Fibroblast of mammary gland (primary cell): ENCODE results near the gene ACAA2.
"Not testable (repeated sequence)": the region's sequence is repeated elsewhere in the genome, so short reads cannot be mapped to it uniquely, and the experiment has no call there.

ENCODE experiments used
- DNase-seq: peaks from one replicate; pipeline ENCODE4 v3.0.0-alpha.2; 2010; ENCODE audit warnings: low read depth
- H3K4me3 ChIP-seq: 2 replicates; pipeline ENCODE4 v1.5.1; 2011; ENCODE audit warnings: low read depth, mild to moderate bottlenecking, low read length, moderate library complexity; ENCODE audit not compliant: control insufficient read depth
- CTCF ChIP-seq: conservative IDR thresholded peaks from 2 replicates; pipeline ENCODE4 v1.5.1; 2011; ENCODE audit warnings: low read depth, low read length, inconsistent platforms; ENCODE audit not compliant: control insufficient read depth, insufficient read depth

Gene ACAA2

DNA sequence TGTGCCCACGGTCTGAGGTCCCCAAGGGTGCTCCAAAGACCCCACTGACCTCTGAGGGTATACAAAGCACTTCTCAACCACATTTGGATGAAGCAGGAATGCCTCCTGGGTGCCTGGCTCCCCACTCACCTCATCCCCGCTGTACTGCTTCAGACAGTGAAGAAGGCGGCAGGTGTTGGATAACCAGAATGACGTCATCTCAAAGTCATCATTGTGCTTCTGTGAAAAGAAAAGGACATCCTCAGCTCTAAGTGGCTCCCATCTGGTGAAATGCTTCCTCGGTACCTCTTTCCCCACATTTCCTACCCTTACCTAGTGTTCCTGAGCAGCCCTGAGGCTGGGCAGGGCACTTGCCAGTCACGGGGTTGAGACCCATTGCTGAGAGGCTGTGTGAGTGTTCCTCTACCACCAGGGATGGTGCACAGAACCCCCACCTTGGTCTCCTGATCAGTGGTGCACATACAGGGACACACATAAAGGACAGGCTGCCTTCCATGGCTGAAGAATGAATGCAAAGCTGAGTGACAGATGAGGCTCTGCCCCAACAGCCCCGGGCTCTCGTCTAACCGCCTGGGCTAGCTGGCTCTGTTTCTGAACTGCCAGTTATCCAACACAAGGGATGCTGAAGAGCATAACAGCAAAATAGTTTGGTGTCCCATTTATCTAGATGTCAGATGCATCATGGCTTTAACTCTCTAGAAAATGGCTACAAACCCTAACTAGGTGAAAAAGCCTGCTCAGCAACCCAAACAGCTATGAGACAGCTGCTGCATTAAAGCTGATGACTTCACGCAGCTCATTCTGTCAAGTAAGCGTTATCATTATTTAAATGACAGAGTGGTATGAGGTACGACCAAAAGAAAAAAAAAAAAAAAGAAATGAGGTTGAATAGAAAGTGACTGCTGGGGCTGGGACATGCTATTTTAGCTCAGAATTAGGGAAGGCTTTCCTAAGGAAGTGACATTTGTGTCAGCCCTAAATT lies 28.2 kb upstream of the ACAA2 start:
- no peak overlapping the region for H3K4me3 ChIP-seq
- no peak for DNase-seq
- no peak for TF ChIP-seq CTCF

- no peak for TF ChIP-seq CTCF
- no peak overlapping the region for H3K4me3 ChIP-seq
- peak; percentile 19 for DNase-seq
Measured at GRCh38 chr18:49839012-49839411, 25.7 kb upstream of the ACAA2 start.

DNA sequence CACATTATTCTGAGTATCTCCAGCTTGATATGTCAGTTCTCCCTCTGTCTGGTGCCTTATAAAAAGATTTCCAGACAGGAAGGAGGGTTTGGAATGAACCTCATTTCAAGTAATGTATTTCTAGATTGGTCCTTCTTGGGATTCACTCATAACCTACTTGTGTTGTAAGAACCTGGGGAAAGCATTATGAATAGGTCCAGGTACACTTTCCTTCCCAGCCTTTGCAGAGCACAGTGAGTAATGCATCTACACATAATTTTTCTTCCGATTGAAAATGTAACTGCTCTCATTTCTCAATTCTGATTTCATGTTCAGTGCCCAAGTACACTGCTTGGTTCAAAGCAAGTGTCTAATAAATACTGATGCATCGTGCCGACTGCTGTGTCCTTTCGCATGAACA lies 25.0 kb upstream of the ACAA2 start:
- DNase-seq = no peak
- H3K4me3 ChIP-seq = no peak overlapping the region
- TF ChIP-seq CTCF = no peak

DNA sequence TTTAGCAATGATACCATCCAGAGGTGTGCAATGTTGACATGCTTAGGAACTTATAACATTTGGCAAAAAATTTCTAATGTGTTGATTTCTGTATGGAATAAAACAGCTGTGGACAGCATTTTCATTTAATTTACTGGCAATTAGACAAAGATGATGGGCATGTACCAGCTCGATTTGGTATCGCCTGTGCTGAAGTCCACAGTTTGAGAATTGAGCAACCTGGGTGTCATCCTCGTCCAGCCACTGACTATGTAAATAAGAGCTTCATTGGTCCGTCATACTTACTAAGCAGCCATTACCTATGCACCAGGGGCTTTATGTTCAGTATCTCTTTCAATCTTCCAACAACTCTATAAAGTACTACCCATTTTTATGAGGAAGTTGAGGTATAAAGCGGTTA lies 24.6 kb upstream of the ACAA2 start:
- no peak for DNase-seq
- no peak for TF ChIP-seq CTCF
- no peak overlapping the region for H3K4me3 ChIP-seq

DNA sequence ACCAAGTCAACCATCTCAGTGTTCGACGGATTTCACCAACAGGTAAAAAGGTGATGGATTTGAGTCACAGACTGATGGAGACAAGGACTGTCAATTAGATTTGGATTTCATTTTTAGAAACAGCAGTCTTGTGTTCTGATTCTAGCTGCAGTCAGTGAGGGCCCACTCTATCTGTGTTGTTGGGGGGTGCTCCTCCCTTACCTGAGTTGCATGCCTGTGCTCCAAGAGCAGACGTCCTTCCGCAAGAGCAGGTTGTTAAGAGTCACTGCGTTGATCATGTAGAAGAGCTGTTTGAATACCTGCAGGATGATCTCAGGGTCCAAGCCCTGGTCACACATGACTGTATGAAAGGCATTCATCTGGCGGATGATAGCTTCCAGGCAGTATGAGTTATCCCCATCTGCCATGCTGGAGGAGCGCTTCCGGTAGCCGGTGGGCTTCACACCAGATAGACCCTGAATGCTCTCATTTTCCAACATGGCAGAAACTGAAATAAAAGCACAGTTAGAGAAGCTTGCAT lies 24.0 kb upstream of the ACAA2 start:
- not testable (repeated sequence) for H3K4me3 ChIP-seq, DNase-seq

GRCh38 chr18:49835405-49835804 lies 22.1 kb upstream of the ACAA2 start:
- TF ChIP-seq CTCF = no peak
- no peak overlapping the region for H3K4me3 ChIP-seq
- no peak for DNase-seq

DNA sequence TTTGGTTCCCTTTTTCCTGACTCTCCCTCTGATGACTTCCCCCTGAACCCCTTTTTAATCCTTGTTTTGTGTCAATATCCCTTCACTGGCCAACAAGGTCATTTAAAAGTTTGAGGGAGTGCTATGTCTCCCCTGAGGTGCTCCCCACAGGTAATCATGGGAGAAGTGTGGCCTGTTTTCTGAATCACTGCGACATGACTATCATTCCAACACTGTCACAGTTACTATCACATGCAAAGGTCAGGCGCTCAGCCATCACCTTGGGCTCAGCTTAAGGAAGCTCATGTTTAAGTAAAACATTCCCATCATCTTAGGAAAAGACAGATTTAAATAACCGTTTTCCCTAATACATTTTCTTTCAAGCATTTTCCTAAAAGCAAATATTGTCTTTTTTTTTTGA lies 20.9 kb upstream of the ACAA2 start:
- no peak overlapping the region for H3K4me3 ChIP-seq
- DNase-seq = no peak
- no peak for TF ChIP-seq CTCF
